Esophagus squamous epithelium (tissue), 4 donors: ENCODE measurements around the gene ADGRD1.

Experiments used
- POLR2A ChIP-seq, 4 donors: fragments of 450-650 bp; IDR thresholded peaks; one replicate each; pipeline ENCODE4 v1.6.1; 2017; ENCODE audit warnings: antibody characterized with exemption in 4 of 4, mild to moderate bottlenecking in 4 of 4, moderate library complexity in 3 of 4
- TF ChIP-seq, protein P1 (sequence below), 6 experiments: fragments of 450-650 bp in 4 of 6; fragments of 200-600 bp in 2 of 6; sonication (generic) in 2 of 6; IDR thresholded peaks; one replicate each; pipeline ENCODE4 v1.5.1; 2016 to 2019; ENCODE audit warnings: antibody characterized with exemption in 6 of 6, mild to moderate bottlenecking in 4 of 6, moderate library complexity in 4 of 6

DNA sequence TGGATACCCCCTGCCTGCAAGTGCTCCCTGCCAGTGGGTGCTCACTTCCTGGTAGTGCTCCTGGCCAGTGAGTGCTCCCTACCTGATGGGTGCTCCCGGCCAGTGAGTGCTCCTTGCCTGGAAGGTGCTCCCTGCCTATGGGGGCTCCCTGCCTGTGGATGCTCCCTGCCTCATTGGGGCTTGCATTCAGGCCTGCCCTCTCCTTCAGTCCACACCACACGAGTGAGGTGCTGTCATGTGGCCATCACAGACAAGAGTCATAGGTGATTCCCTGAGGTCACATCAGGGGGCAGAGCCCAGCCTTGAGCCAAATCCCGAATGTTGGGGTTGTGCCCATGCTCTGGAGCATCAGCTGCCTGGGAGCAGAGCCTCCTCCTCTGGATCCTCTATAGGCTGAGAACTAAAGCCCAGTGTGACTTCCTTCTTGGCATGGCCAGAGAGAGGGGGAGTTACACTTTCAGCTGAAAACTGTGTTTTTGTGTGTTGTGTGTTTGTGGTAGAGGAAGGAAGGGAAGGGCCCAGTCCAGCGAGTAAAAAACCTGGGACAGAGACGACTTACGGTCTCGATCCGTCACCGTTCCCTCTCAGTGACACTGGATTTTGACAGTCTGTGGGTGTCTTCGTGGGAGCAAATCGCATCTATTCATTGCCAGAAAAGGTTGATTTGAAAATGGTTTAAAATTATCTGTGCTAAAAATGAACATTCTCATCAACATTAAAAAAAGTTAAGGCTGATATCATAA is 136.0 kb downstream of the ADGRD1 start:
- TF ChIP-seq POLR2A (IDR thresholded peaks at IDR 0.05), result no peak
- TF ChIP-seq, protein P1, sequence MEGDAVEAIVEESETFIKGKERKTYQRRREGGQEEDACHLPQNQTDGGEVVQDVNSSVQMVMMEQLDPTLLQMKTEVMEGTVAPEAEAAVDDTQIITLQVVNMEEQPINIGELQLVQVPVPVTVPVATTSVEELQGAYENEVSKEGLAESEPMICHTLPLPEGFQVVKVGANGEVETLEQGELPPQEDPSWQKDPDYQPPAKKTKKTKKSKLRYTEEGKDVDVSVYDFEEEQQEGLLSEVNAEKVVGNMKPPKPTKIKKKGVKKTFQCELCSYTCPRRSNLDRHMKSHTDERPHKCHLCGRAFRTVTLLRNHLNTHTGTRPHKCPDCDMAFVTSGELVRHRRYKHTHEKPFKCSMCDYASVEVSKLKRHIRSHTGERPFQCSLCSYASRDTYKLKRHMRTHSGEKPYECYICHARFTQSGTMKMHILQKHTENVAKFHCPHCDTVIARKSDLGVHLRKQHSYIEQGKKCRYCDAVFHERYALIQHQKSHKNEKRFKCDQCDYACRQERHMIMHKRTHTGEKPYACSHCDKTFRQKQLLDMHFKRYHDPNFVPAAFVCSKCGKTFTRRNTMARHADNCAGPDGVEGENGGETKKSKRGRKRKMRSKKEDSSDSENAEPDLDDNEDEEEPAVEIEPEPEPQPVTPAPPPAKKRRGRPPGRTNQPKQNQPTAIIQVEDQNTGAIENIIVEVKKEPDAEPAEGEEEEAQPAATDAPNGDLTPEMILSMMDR (IDR thresholded peaks at IDR 0.05), result no peak
